Measurements from ENCODE around the gene DPPA5. TPM values are rescaled to one million over a fixed set of nuclear protein-coding genes. Genes with fewer than 3 reads are reported as not detected.

DPPA5 gene
- polyA plus RNA-seq, 1 donor (not counting 4 experiments of a cell fraction or from before 2014, with no cell fraction given) = not detected

DNA sequence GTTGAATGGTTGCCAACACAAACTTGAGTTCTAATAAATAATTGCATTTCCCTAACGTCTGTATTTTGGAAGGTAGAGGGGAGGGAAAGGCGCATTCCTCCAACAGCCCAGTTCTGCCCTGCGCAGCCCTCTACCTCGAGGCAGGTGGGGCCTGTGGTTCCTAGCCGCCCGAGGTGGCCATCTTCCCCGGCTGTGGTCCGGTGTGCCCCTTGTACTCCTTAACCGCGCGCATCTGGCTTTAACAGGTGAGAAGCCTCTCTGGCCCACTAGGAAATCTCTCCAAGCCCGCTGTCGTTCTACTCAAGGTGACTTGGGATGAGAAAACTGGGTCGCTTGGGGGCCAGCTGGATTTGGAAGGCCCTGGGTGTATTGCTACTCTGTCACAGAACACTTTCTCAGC, 10.0 kb upstream of the DPPA5 start:
- H3K4me2 ChIP-seq (ENCODE audit: control insufficient read depth, extremely low read depth, insufficient read depth, low read depth, low read length) = no peak overlapping the region
- no peak overlapping the region for H3K27ac ChIP-seq (ENCODE audit: control insufficient read depth, insufficient read depth, low read length)
- no peaks in the 10 kb centered on the region for H3K4me1 ChIP-seq (ENCODE audit: control insufficient read depth, extremely low read depth, insufficient read depth, low read length)
- H3K9me1 ChIP-seq (ENCODE audit: control insufficient read depth, extremely low read depth, insufficient read depth, low read length) = peaks cover 2% of the 10 kb centered on the region
- no peaks in the 10 kb centered on the region for H3K9me3 ChIP-seq (ENCODE audit: control insufficient read depth, low read depth, low read length)
- H3K27me3 ChIP-seq (ENCODE audit: control insufficient read depth, extremely low read depth, insufficient read depth, low read length) = no peaks in the 10 kb centered on the region
- no peaks in the 10 kb centered on the region for H4K20me1 ChIP-seq (ENCODE audit: control insufficient read depth, extremely low read depth, insufficient read depth, low read length)
- H3K79me2 ChIP-seq (ENCODE audit: control insufficient read depth, insufficient read depth, low read length) = no peaks in the 10 kb centered on the region
- dilution Hi-C loops (cut with MboI; ENCODE audit: extremely low pct_ligation_motif_present, low sequenced_read_pairs) = no loop called here
- no peak overlapping the region for H3K9ac ChIP-seq (ENCODE audit: control insufficient read depth, extremely low read depth, insufficient read depth, low read length)
- DNase-seq (ENCODE audit: low read depth, low spot score) = no peak
- no peaks in the 10 kb centered on the region for H3K36me3 ChIP-seq (ENCODE audit: control insufficient read depth in 2 of 2, extremely low read depth in 1 of 2, insufficient read depth in 2 of 2, low read length in 2 of 2)
- TF ChIP-seq EZH2 (IDR thresholded peaks at IDR 0.05; ENCODE audit: low read length) (no peak), CTCF (optimal IDR thresholded peaks at IDR 0.05 in 1 of 3, IDR thresholded peaks at IDR 0.05 in 1 of 3, conservative IDR thresholded peaks at IDR 0.05 in 1 of 3; ENCODE audit: extremely low read depth in 1 of 3, insufficient read depth in 2 of 3, low read length in 3 of 3) (no peak)
- no peak for FAIRE-seq
- H3K4me3 ChIP-seq (ENCODE audit: control insufficient read depth in 2 of 3, extremely low read depth in 1 of 3, insufficient read depth in 2 of 3, low read depth in 1 of 3, low read length in 3 of 3) = no peak overlapping the region
- no peak overlapping the region for H2AFZ ChIP-seq (ENCODE audit: control insufficient read depth, low read length)

DNA sequence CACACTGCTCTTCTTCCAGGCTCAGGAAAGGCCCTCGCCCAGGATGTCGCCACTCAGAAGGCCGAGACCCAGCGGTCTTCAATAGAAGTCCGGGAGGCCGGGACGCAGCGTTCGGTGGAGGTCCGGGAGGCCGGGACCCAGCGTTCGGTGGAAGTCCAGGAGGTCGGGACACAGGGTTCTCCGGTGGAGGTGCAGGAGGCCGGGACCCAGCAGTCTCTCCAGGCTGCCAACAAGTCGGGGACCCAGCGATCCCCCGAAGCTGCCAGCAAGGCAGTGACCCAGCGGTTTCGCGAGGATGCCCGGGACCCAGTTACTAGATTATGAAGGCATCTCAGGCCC, 9.4 kb upstream of the DPPA5 start:
- TF ChIP-seq EZH2 (IDR thresholded peaks at IDR 0.05; ENCODE audit: low read length) (no peak), CTCF (optimal IDR thresholded peaks at IDR 0.05 in 1 of 3, IDR thresholded peaks at IDR 0.05 in 1 of 3, conservative IDR thresholded peaks at IDR 0.05 in 1 of 3; ENCODE audit: extremely low read depth in 1 of 3, insufficient read depth in 2 of 3, low read length in 3 of 3) (no peak)
- dilution Hi-C loops (cut with MboI; ENCODE audit: extremely low pct_ligation_motif_present, low sequenced_read_pairs) = no loop called here
- no peak for DNase-seq (ENCODE audit: low read depth, low spot score)
- FAIRE-seq = no peak
- H3K4me1 ChIP-seq (ENCODE audit: control insufficient read depth, extremely low read depth, insufficient read depth, low read length) = no peaks in the 10 kb centered on the region
- no peaks in the 10 kb centered on the region for H3K36me3 ChIP-seq (ENCODE audit: control insufficient read depth in 2 of 2, extremely low read depth in 1 of 2, insufficient read depth in 2 of 2, low read length in 2 of 2)
- no peak overlapping the region for H3K9ac ChIP-seq (ENCODE audit: control insufficient read depth, extremely low read depth, insufficient read depth, low read length)
- no peak overlapping the region for H2AFZ ChIP-seq (ENCODE audit: control insufficient read depth, low read length)
- H3K4me2 ChIP-seq (ENCODE audit: control insufficient read depth, extremely low read depth, insufficient read depth, low read depth, low read length) = no peak overlapping the region
- no peak overlapping the region for H3K4me3 ChIP-seq (ENCODE audit: control insufficient read depth in 2 of 3, extremely low read depth in 1 of 3, insufficient read depth in 2 of 3, low read depth in 1 of 3, low read length in 3 of 3)
- no peaks in the 10 kb centered on the region for H3K79me2 ChIP-seq (ENCODE audit: control insufficient read depth, insufficient read depth, low read length)
- H4K20me1 ChIP-seq (ENCODE audit: control insufficient read depth, extremely low read depth, insufficient read depth, low read length) = no peaks in the 10 kb centered on the region
- no peaks in the 10 kb centered on the region for H3K9me1 ChIP-seq (ENCODE audit: control insufficient read depth, extremely low read depth, insufficient read depth, low read length)
- no peak overlapping the region for H3K27ac ChIP-seq (ENCODE audit: control insufficient read depth, insufficient read depth, low read length)
- no peaks in the 10 kb centered on the region for H3K27me3 ChIP-seq (ENCODE audit: control insufficient read depth, extremely low read depth, insufficient read depth, low read length)
- H3K9me3 ChIP-seq (ENCODE audit: control insufficient read depth, low read depth, low read length) = no peaks in the 10 kb centered on the region

All from keratinocyte (primary cell).